Kidney epithelial cell (primary cell): ENCODE measurements around the gene BSND. TPM values are rescaled to one million over a fixed set of nuclear protein-coding genes. Genes with fewer than 3 reads are reported as not detected.

Source experiments
- DNase-seq: peaks from one replicate; pipeline ENCODE4 v3.0.0-alpha.2; 2010; ENCODE audit warnings: low read depth
- H3K27me3 ChIP-seq: 2 replicates; pipeline ENCODE4 v1.6.0; 2011; ENCODE audit warnings: low read length; ENCODE audit not compliant: control insufficient read depth, insufficient read depth
- H3K36me3 ChIP-seq: 2 replicates; pipeline ENCODE4 v1.5.1; 2011; ENCODE audit warnings: low read length; ENCODE audit not compliant: control insufficient read depth, insufficient read depth
- H3K4me3 ChIP-seq: 2 replicates; pipeline ENCODE4 v1.5.1; 2011; ENCODE audit warnings: low read depth, mild to moderate bottlenecking, control low read depth, low read length
- CTCF ChIP-seq: IDR thresholded peaks from 2 replicates; pipeline ENCODE4 v1.5.1; 2011; ENCODE audit warnings: mild to moderate bottlenecking, moderate library complexity, low read length, control low read depth, inconsistent platforms; ENCODE audit not compliant: insufficient read depth, poor library complexity, severe bottlenecking
- total RNA-seq: library from RNA; depleted of rRNA; stranded (reverse); fragments of >200 nt; gene quantifications from 2 replicates; pipeline ENCODE4 v1.2.3, GENCODE V29; 2015

Gene BSND
- total RNA-seq, 1 donor from 2014 or later: not detected

- Histone ChIP-seq H3K36me3 (no peaks in the 10 kb centered on the region), H3K4me3 (no peak overlapping the region), H3K27me3 (peaks cover 20% of the 10 kb centered on the region)
- DNase-seq: no peak
- TF ChIP-seq CTCF: no peak
These were observed 2.6 kb downstream of the BSND start for GRCh38 chr1:55001311-55001710.

GRCh38 chr1:55002686-55003085, 4.0 kb downstream of the BSND start:
- Histone ChIP-seq H3K36me3 (no peaks in the 10 kb centered on the region), H3K27me3 (peaks cover 12% of the 10 kb centered on the region), H3K4me3 (no peak overlapping the region)
- no peak for TF ChIP-seq CTCF
- DNase-seq: no peak

- no peak for DNase-seq
These were observed 6.8 kb downstream of the BSND start for GRCh38 chr1:55005351-55006140.

GRCh38 chr1:55006931-55007330, 8.2 kb downstream of the BSND start:
- Histone ChIP-seq H3K4me3 (no peak overlapping the region), H3K27me3 (peaks cover 3% of the 10 kb centered on the region), H3K36me3 (no peaks in the 10 kb centered on the region)
- DNase-seq: no peak
- TF ChIP-seq CTCF: no peak

More at GRCh38 chr1:55005351-55006140, 6.8 kb downstream of the BSND start:
- Histone ChIP-seq H3K4me3 (no peak overlapping the region), H3K27me3 (peaks cover 9% of the 10 kb centered on the region), H3K36me3 (no peaks in the 10 kb centered on the region)
- no peak for TF ChIP-seq CTCF

- Histone ChIP-seq H3K27me3 (peaks cover 2% of the 10 kb centered on the region), H3K4me3 (no peak overlapping the region), H3K36me3 (no peaks in the 10 kb centered on the region)
- no peak for TF ChIP-seq CTCF
- DNase-seq: peak; percentile 19
These were observed 8.9 kb downstream of the BSND start for GRCh38 chr1:55007625-55008024.
